GM18951 (cell line): ENCODE measurements around the gene KLC4.
"Not testable (repeated sequence)": the region's sequence is repeated elsewhere in the genome, so short reads cannot be mapped to it uniquely, and the experiment has no call there.

Source experiments
- POLR2A ChIP-seq: IDR thresholded peaks from 4 replicates; pipeline ENCODE4 v1.6.1; 2011; ENCODE audit warnings: mild to moderate bottlenecking; ENCODE audit not compliant: insufficient read length, insufficient read depth; ENCODE audit errors: extremely low read depth
- in situ Hi-C: fragments of 300-500 bp; cut with MboI; formaldehyde crosslinking; loops from one replicate; pipeline ENCODE4 v1.12.0; 2022; ENCODE audit warnings: low sequenced_read_pairs, mixed read lengths, inconsistent platforms; ENCODE audit not compliant: unreplicated experiment

The KLC4 gene

GRCh38 chr6:43062818-43063217 is 3.4 kb downstream of the KLC4 start:
- no peak for TF ChIP-seq POLR2A
- in situ Hi-C loops: no loop called here

- in situ Hi-C loops: no loop called here
- TF ChIP-seq POLR2A: no peak
Observed at GRCh38 chr6:43070028-43070632, 10.7 kb downstream of the KLC4 start.

DNA sequence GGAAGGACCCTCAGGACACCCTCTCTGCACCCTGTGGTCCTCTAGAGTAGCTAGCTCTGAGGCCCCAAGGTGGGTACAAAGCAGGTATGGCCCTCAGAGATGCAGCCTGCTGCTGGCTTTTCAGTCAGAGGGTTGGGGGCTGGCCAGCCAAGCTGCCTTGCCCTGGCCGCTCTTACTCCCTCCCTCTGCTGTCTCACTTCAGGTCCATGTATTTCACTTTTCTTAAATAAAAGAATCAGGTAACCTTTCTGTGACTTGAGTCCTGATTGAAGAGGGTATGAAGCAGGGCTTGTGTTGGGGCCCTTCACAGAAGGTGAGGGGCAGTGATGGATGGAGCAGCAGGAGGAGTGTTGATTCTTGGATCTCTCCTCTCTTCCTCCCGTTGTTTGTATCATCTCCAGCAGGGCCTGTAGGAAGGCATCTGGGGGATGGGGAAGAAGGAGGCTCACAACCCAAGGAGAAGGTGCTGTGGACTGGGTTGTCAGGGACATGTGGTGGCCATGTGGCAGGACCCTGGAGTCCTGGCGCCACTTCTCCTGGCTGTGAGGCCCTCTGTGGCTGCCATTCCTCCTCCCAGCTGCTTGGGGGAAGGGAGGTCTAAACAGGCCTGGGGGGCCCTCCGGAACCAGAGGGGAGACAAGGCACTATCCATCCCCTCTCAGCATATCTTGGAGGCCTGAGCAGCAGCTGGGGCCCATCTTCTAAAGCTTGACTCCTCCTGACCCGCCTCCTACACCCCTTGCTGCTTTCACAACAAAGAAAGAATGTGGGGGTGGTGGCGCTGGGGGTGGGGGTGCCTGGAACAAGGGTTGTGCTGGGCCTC is 15.6 kb downstream of the KLC4 start:
- in situ Hi-C loops: no loop called here

GRCh38 chr6:43075670-43076463 is 16.4 kb downstream of the KLC4 start, which contains the start of gene PTK7:
TSS of gene PTK7 (plus strand) at chr6:43076314. CDS start at chr6:43076489, 175 bp downstream.
- no peak for TF ChIP-seq POLR2A
- in situ Hi-C loops: no loop called here

More for the DNA sequence above, 15.6 kb downstream of the KLC4 start:
- TF ChIP-seq POLR2A: no peak

GRCh38 chr6:43076464-43077332 is 17.3 kb downstream of the KLC4 start:
- in situ Hi-C loops: no loop called here
- no peak for TF ChIP-seq POLR2A

DNA sequence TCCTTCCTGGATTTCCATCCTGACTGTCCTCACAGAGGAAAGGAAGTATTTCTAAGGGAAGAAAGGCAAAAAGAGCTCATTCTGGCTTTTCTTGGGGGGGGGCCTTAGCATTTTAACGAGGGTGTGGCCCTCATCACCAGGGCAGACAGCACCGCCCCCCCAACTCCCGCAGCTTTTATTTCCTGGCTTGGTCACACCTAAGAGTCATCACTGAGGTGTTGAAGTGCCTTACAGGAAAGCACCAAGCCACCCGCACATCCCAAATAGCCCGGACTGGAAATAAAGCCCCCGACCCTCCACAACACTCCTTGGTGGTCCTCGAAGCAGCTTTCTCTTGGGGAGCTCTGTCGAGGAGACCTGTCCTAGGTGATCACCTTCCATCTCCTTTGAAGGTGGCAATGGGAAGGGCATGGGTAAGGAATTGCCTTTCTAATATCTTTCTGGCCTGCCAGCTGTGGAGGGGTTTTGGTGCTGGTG is 17.9 kb downstream of the KLC4 start:
- in situ Hi-C loops: no loop called here
- TF ChIP-seq POLR2A: no peak

- in situ Hi-C loops: no loop called here
- no peak for TF ChIP-seq POLR2A
Observed at GRCh38 chr6:43077981-43078511, 18.6 kb downstream of the KLC4 start.

DNA sequence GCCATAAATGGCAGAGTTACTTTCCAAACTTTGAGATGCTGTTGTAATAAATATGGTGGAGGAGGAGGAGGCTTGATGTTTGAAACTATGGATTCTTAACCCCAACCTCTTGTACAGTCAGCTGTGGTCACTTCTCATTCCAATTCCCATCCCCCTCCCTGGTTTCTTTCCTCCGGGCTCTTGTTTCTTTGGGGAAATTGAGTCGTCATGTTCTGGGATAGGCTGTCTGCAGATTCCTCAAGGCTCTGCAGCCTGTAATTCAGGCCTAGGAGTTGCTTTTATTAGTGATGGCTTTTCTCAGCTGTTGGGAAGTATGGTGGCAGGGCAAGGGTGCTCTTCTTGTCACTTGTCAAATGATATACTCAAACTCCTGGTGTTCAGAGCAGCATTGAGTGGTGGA is 19.3 kb downstream of the KLC4 start:
- in situ Hi-C loops: no loop called here
- TF ChIP-seq POLR2A: no peak

DNA sequence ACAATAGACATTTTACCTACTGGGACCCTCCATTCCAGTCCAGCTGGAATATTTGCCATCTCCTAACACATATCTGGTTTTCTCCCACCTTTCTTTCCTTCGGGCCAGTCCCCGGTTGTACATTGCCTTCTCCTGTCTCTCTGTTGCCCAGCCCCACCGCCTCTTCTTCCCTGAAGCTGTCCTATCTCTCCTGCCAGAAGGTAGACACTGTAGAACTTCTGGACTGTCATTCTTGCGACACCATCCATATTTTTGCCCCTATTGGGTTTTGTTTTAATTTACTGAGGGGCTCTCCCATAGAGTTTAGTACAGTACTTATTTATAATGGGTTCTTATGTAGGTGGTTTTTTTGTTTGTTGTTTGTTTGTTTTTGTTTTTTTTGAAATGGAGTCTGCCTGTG is 21.6 kb downstream of the KLC4 start:
- TF ChIP-seq POLR2A: no peak

GRCh38 chr6:43081922-43082321 is 22.5 kb downstream of the KLC4 start:
- in situ Hi-C loops: not testable (repeated sequence)

More for the DNA sequence above, 21.6 kb downstream of the KLC4 start:
- in situ Hi-C loops: no loop called here

GRCh38 chr6:43082806-43083655 is 23.6 kb downstream of the KLC4 start:
- no peak for TF ChIP-seq POLR2A
- in situ Hi-C loops: no loop called here
